OCI-LY1 (cell line): ENCODE results near the gene GPR137C.

Source experiments
- H2AFZ ChIP-seq: fragments of 200-600 bp; sonication (generic), shearing (Covaris generic); 2 replicates; pipeline ENCODE4 v1.6.0; 2014; ENCODE audit warnings: antibody characterized with exemption, mild to moderate bottlenecking, low read length
- H3F3A ChIP-seq: fragments of 200-600 bp; sonication (generic), shearing (Covaris generic); 2 replicates; pipeline ENCODE4 v1.6.0; 2014; ENCODE audit warnings: mild to moderate bottlenecking, antibody characterized with exemption, low read length, moderate library complexity; ENCODE audit not compliant: insufficient read depth
- H3K27ac ChIP-seq: fragments of 200-600 bp; sonication (generic); 2 replicates; pipeline ENCODE4 v1.5.1; 2014; ENCODE audit warnings: low read length, mixed run types, mild to moderate bottlenecking, low read depth; ENCODE audit not compliant: poor library complexity, severe bottlenecking
- H3K27me3 ChIP-seq: fragments of 200-600 bp; sonication (generic); 2 replicates; pipeline ENCODE4 v1.6.0; 2014; ENCODE audit warnings: antibody characterized with exemption, mild to moderate bottlenecking, low read length, moderate library complexity; ENCODE audit not compliant: insufficient read depth
- H3K36me3 ChIP-seq: fragments of 200-600 bp; sonication (generic); 2 replicates; pipeline ENCODE4 v1.6.1; 2014; ENCODE audit warnings: mild to moderate bottlenecking, antibody characterized with exemption, low read length, moderate library complexity, mixed read lengths; ENCODE audit not compliant: insufficient read depth
- H3K4me1 ChIP-seq: fragments of 200-600 bp; sonication (generic); 2 replicates; pipeline ENCODE4 v1.5.1; 2014; ENCODE audit warnings: mild to moderate bottlenecking, low read length, moderate library complexity; ENCODE audit not compliant: insufficient read depth, severe bottlenecking
- H3K4me2 ChIP-seq: fragments of 200-600 bp; sonication (generic), shearing (Covaris generic); 2 replicates; pipeline ENCODE4 v1.6.1; 2014; ENCODE audit warnings: low read length
- H3K4me3 ChIP-seq: fragments of 200-600 bp; sonication (generic); 2 replicates; pipeline ENCODE4 v1.5.1; 2014; ENCODE audit warnings: low read length, low read depth, mild to moderate bottlenecking, mixed read lengths; ENCODE audit not compliant: poor library complexity, severe bottlenecking
- H3K79me2 ChIP-seq: fragments of 200-600 bp; shearing (Covaris generic); 2 replicates; pipeline ENCODE4 v1.6.1; 2016; ENCODE audit warnings: mixed run types, low read length, mixed read lengths; ENCODE audit not compliant: insufficient read depth
- H3K9ac ChIP-seq: fragments of 200-600 bp; sonication (generic), shearing (Covaris generic); 2 replicates; pipeline ENCODE4 v1.6.1; 2014; ENCODE audit warnings: mild to moderate bottlenecking, low read length, mixed read lengths
- H3K9me2 ChIP-seq: fragments of 200-600 bp; sonication (generic), shearing (Covaris generic); 2 replicates; pipeline ENCODE4 v1.6.1; 2014; ENCODE audit warnings: low read depth, mild to moderate bottlenecking, low read length, mixed read lengths
- H3K9me3 ChIP-seq: fragments of 200-600 bp; shearing (Covaris generic); 2 replicates; pipeline ENCODE4 v1.6.1; 2014; ENCODE audit warnings: low read length, mixed read lengths
- H4K20me1 ChIP-seq: fragments of 200-600 bp; sonication (generic), shearing (Covaris generic); 2 replicates; pipeline ENCODE4 v1.6.0; 2016; ENCODE audit warnings: mild to moderate bottlenecking, low read length; ENCODE audit not compliant: insufficient read depth
- EZH2 ChIP-seq: fragments of 200-600 bp; sonication (generic), shearing (Covaris generic); IDR thresholded peaks from 2 replicates; pipeline ENCODE4 v1.8.0; 2017; ENCODE audit warnings: borderline replicate concordance, mixed run types, mild to moderate bottlenecking, antibody characterized with exemption, low read length, moderate library complexity, mixed read lengths
- TF ChIP-seq, protein P1 (sequence below): fragments of 200-600 bp; sonication (generic), shearing (Covaris generic); IDR thresholded peaks from 2 replicates; pipeline ENCODE4 v1.5.1; 2017; ENCODE audit warnings: mild to moderate bottlenecking, antibody characterized with exemption, low read length, moderate library complexity, mixed read lengths

GPR137C gene

DNA sequence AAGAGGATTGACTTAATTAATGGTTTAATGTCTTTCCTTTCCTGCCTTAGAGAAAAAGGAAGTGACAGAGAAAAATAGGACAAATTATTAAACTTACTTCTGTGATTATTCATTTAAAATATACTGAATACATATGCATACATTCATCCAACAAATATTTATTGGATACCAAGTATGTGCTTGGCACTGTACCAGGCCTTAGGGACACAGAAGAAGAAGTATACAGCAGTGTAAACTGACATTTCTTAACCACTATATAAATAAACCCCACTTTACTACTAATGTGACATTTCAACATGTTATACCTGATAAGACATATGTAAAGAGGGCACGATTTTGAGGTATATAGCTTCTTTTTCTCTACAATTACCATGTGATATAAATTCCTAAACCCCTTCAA lies 89.1 kb downstream of the GPR137C start:
- no peak overlapping the region for H3K4me2 ChIP-seq
- TF ChIP-seq, protein P1, sequence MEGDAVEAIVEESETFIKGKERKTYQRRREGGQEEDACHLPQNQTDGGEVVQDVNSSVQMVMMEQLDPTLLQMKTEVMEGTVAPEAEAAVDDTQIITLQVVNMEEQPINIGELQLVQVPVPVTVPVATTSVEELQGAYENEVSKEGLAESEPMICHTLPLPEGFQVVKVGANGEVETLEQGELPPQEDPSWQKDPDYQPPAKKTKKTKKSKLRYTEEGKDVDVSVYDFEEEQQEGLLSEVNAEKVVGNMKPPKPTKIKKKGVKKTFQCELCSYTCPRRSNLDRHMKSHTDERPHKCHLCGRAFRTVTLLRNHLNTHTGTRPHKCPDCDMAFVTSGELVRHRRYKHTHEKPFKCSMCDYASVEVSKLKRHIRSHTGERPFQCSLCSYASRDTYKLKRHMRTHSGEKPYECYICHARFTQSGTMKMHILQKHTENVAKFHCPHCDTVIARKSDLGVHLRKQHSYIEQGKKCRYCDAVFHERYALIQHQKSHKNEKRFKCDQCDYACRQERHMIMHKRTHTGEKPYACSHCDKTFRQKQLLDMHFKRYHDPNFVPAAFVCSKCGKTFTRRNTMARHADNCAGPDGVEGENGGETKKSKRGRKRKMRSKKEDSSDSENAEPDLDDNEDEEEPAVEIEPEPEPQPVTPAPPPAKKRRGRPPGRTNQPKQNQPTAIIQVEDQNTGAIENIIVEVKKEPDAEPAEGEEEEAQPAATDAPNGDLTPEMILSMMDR = no peak
- TF ChIP-seq EZH2 = no peak
- H3K4me3 ChIP-seq = no peak overlapping the region
- no peaks in the 10 kb centered on the region for H3K4me1 ChIP-seq
- no peaks in the 10 kb centered on the region for H3F3A ChIP-seq
- no peak overlapping the region for H3K9ac ChIP-seq
- no peaks in the 10 kb centered on the region for H4K20me1 ChIP-seq
- H3K9me3 ChIP-seq = no peaks in the 10 kb centered on the region; the same call in 1 of the 2 replicates
- no peaks in the 10 kb centered on the region for H3K79me2 ChIP-seq
- no peaks in the 10 kb centered on the region for H3K9me2 ChIP-seq
- H3K27me3 ChIP-seq = no peaks in the 10 kb centered on the region
- no peak overlapping the region for H2AFZ ChIP-seq
- H3K27ac ChIP-seq = no peak overlapping the region
- H3K36me3 ChIP-seq = peaks cover 55% of the 10 kb centered on the region

DNA sequence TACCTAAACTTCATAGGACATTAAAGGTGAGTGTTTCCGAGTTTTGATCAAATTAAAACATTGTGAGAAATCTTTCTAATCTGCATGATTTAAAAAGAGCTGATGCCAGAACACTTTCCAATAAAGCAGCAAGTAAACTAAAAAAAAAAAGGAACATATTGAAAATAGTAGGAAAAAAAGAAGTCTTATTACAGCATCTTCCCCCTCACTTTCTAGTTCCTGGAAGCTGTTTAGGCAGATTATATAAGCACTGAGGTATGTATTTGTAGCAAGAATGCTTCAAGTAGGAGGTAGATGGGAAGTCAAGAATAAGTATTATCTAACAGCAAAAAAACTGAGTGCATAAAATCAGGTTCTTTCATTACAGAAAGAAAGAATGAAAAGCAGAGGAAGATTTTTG lies 96.9 kb downstream of the GPR137C start:
- Histone ChIP-seq H3K4me2 (no peak overlapping the region), H3K9me2 (no peaks in the 10 kb centered on the region), H3F3A (no peaks in the 10 kb centered on the region), H3K79me2 (no peaks in the 10 kb centered on the region), H3K36me3 (peaks cover 69% of the 10 kb centered on the region), H3K4me1 (no peaks in the 10 kb centered on the region), H3K27me3 (no peaks in the 10 kb centered on the region), H3K27ac (no peak overlapping the region), H4K20me1 (no peaks in the 10 kb centered on the region), H3K9ac (no peak overlapping the region), H3K4me3 (no peak overlapping the region), H3K9me3 (no peaks in the 10 kb centered on the region), H2AFZ (no peak overlapping the region)
- TF ChIP-seq EZH2 = no peak
- TF ChIP-seq, protein P1 = no peak

DNA sequence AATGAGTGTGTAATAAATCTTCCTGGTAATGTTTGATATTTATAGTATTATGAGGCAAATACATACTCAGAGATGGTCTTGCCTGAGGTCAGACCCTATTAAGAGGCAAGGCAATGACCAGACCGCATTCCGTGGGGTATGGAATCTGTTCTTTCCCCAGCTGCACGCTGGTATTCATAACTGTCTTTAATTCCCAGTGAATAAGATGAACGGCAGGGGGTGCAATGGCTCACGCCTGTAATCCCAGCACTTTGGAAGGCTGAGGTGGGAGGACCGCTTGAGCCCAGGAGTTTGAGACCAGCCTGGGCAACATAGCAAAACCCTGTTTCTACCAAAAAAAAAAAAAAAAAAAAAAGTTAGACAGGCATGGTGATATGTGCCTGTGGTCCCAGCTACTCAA lies 98.1 kb downstream of the GPR137C start:
- H3F3A ChIP-seq = no peaks in the 10 kb centered on the region
- no peak overlapping the region for H2AFZ ChIP-seq
- H3K4me2 ChIP-seq = no peak overlapping the region
- H3K9ac ChIP-seq = no peak overlapping the region
- no peak overlapping the region for H3K4me3 ChIP-seq
- H4K20me1 ChIP-seq = no peaks in the 10 kb centered on the region
- H3K4me1 ChIP-seq = no peaks in the 10 kb centered on the region
- H3K79me2 ChIP-seq = no peaks in the 10 kb centered on the region
- H3K27me3 ChIP-seq = no peaks in the 10 kb centered on the region
- H3K36me3 ChIP-seq = peaks cover 74% of the 10 kb centered on the region
- H3K9me3 ChIP-seq = no peaks in the 10 kb centered on the region
- TF ChIP-seq EZH2 = no peak
- TF ChIP-seq, protein P1 = no peak
- no peaks in the 10 kb centered on the region for H3K9me2 ChIP-seq
- H3K27ac ChIP-seq = no peak overlapping the region
